Stomach (tissue), 9 donors: Measurements from ENCODE around the gene ADAMTS6. TPM values are rescaled to one million over a fixed set of nuclear protein-coding genes. Genes with fewer than 3 reads are reported as not detected.
A peak's percentile ranks its signal among the peaks of the same experiment; 100 is the strongest.

Experiments
- DNase-seq, 2 donors: peaks; one replicate each; pipeline versions ENCODE4 v3.0.0 to v3.0.0-alpha.2; 2013 to 2019
- H3K27ac ChIP-seq, 5 donors: fragments of 200-600 bp in 4 of 5; sonication (generic) in 4 of 5; one replicate each; pipeline ENCODE4 v1.5.1; 2013 to 2019; ENCODE audit warnings: mild to moderate bottlenecking in 1 of 5, moderate library complexity in 1 of 5
- H3K27me3 ChIP-seq, 3 donors: fragments of 200-600 bp; sonication (generic); one replicate each; pipeline ENCODE4 v1.5.1; 2017 to 2019; ENCODE audit warnings: mixed run types in 1 of 3
- H3K36me3 ChIP-seq, 4 donors: fragments of 200-600 bp; sonication (generic); 1 replicate in 3 of 4; 2 replicates in 1 of 4; pipeline ENCODE4 v1.5.1; 2016 to 2019
- H3K4me1 ChIP-seq, 4 donors: fragments of 200-600 bp; sonication (generic); one replicate each; pipeline ENCODE4 v1.5.1; 2016 to 2019
- H3K4me3 ChIP-seq, 4 donors: fragments of 200-600 bp; sonication (generic) in 3 of 4; one replicate each; pipeline ENCODE4 v1.5.1; 2016 to 2019; ENCODE audit warnings: mild to moderate bottlenecking in 1 of 4
- H3K9me3 ChIP-seq, 4 donors: fragments of 200-600 bp; sonication (generic); one replicate each; pipeline ENCODE4 v1.5.1; 2016 to 2019
- EP300 ChIP-seq: sonication (generic); formaldehyde crosslinking; IDR thresholded peaks from one replicate; pipeline ENCODE4 v1.6.1; 2017; ENCODE audit warnings: antibody characterized with exemption
- POLR2A ChIP-seq, 4 donors: fragments of 450-650 bp; IDR thresholded peaks; one replicate each; pipeline ENCODE4 v1.6.1; 2016; ENCODE audit warnings: antibody characterized with exemption in 4 of 4, control low read depth in 2 of 4, mild to moderate bottlenecking in 1 of 4, moderate library complexity in 1 of 4
- POLR2AphosphoS5 ChIP-seq, 3 donors: sonication (generic); formaldehyde crosslinking; IDR thresholded peaks; one replicate each; pipeline ENCODE4 v1.6.1; 2016; ENCODE audit warnings: antibody characterized with exemption in 3 of 3
- WGBS, 5 donors: extraction: QIAGEN DNeasy Blood & Tissue Kit in 3 of 5; methylation state at CpG; one replicate each; pipeline versions ENCODE4 v1.1.5 to v1.1.7; 2013 to 2018; 5-methylcytosine and 5-hydroxymethylcytosine counted together
- intact Hi-C: fragments of 100-400 bp; cut with DNase I; formaldehyde crosslinking; loops from one replicate; pipeline ENCODE4 v1.15.1; 2023; ENCODE audit warnings: low total_unique reads
- polyA plus RNA-seq, 3 donors: library from polyadenylated mRNA; stranded (reverse); fragments of 200-250 nt; gene quantifications; one replicate each; pipeline ENCODE4 v1.2.3, GENCODE V29; 2013
- total RNA-seq, 5 donors: library from RNA; depleted of rRNA; stranded (reverse); fragments of >200 nt; gene quantifications; one replicate each; pipeline versions ENCODE4 v1.1.0 to v1.2.3, GENCODE V29; 2014 to 2016
- TF ChIP-seq, protein P1 (sequence below), 7 experiments: fragments of 450-650 bp in 4 of 7; fragments of 200-600 bp in 3 of 7; sonication (generic) in 3 of 7; IDR thresholded peaks; one replicate each; pipeline ENCODE4 v1.5.1; 2016 to 2019; ENCODE audit warnings: antibody characterized with exemption in 7 of 7, control low read depth in 2 of 7, mild to moderate bottlenecking in 1 of 7
- donor health status: healthy with polysubstance abuse.
- donor health status: Bipolar disorder and iron deficiency.
- donor health status: healthy.

Gene ADAMTS6
- total and polyA plus RNA-seq, 8 donors: 0.15 to 43.3 (median 0.58) TPM; not detected in 1

DNA sequence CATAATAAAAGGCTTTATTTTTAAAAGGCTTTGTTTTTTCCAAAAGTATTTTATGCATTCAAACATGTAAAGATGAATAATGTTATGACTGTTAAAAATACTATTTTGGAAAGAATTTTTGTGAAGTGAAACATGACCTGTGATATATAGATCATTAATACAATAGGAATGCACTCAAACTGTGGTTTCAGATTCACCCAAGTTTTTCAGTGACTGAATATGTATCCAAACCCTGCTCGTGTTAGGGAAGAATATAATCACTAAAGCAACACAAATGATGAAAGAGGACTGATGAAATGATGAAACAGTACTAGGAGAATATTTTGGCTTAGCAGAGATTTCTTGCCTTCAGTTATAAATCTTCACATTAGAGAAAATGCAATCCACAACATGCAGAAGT lies 278.0 kb downstream of the ADAMTS6 start:
- intact Hi-C loops: no loop called here
- Histone ChIP-seq H3K27me3 (no peaks in the 10 kb centered on the region), H3K4me3 (no peak overlapping the region), H3K36me3 (no peaks in the 10 kb centered on the region), H3K4me1 (no peaks in the 10 kb centered on the region), H3K9me3 (no peaks in the 10 kb centered on the region), H3K27ac (no peak overlapping the region)
- DNase-seq: no peak
- TF ChIP-seq POLR2AphosphoS5 (IDR thresholded peaks at IDR 0.05) (no peak), POLR2A (IDR thresholded peaks at IDR 0.05) (no peak), EP300 (no peak)
- TF ChIP-seq, protein P1, sequence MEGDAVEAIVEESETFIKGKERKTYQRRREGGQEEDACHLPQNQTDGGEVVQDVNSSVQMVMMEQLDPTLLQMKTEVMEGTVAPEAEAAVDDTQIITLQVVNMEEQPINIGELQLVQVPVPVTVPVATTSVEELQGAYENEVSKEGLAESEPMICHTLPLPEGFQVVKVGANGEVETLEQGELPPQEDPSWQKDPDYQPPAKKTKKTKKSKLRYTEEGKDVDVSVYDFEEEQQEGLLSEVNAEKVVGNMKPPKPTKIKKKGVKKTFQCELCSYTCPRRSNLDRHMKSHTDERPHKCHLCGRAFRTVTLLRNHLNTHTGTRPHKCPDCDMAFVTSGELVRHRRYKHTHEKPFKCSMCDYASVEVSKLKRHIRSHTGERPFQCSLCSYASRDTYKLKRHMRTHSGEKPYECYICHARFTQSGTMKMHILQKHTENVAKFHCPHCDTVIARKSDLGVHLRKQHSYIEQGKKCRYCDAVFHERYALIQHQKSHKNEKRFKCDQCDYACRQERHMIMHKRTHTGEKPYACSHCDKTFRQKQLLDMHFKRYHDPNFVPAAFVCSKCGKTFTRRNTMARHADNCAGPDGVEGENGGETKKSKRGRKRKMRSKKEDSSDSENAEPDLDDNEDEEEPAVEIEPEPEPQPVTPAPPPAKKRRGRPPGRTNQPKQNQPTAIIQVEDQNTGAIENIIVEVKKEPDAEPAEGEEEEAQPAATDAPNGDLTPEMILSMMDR (IDR thresholded peaks at IDR 0.05): no peak
- 43 to 69% (median 69%) methylated on average over 1 of the region's 1 CpG for WGBS, 5 donors

DNA sequence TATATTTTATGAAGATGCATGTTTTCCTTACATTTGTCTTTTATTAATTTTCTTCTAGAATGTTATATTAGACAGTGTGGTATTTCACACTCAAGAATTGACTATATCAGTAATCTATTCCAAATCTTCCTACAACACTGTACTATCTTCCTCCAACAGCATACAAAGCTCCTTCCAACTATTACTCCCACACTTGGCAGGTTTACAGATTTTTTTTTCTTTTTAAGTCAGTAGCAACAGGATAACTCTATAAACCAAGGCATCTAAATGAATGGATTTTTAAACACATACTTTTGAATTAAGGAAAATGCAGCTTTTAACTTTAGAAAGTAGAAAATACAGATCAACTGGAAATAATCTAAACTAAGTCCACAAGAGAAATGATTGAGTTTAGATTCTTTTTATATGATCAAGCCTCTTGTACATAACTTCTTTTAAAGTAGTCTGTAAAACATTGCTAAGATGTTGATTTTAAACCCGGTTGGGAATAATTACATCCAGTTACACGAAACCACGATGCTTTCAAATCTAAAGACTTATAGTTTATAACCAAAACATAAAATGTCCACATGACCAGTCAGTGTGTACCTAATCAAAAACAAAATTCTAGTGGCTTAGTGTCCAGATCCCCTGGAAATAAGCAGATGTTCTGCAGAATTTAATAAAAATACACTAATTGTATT lies 281.6 kb downstream of the ADAMTS6 start:
- H3K27ac ChIP-seq: no peak overlapping the region
- H3K4me3 ChIP-seq: no peak overlapping the region
- no peak for TF ChIP-seq EP300
- no peak for TF ChIP-seq POLR2A (IDR thresholded peaks at IDR 0.05)
- no peak for TF ChIP-seq POLR2AphosphoS5 (IDR thresholded peaks at IDR 0.05)
- TF ChIP-seq, protein P1 (IDR thresholded peaks at IDR 0.05): no peak
- WGBS, 5 donors: 26 to 63% (median 42%) methylated on average over 3 of the region's 3 CpGs
- H3K36me3 ChIP-seq: no peaks in the 10 kb centered on the region
- H3K4me1 ChIP-seq: no peaks in the 10 kb centered on the region
- intact Hi-C loops: no loop called here
- no peaks in the 10 kb centered on the region for H3K27me3 ChIP-seq
- peak in 1 of 2 donors; percentile 21 for DNase-seq
- H3K9me3 ChIP-seq: no peaks in the 10 kb centered on the region

DNA sequence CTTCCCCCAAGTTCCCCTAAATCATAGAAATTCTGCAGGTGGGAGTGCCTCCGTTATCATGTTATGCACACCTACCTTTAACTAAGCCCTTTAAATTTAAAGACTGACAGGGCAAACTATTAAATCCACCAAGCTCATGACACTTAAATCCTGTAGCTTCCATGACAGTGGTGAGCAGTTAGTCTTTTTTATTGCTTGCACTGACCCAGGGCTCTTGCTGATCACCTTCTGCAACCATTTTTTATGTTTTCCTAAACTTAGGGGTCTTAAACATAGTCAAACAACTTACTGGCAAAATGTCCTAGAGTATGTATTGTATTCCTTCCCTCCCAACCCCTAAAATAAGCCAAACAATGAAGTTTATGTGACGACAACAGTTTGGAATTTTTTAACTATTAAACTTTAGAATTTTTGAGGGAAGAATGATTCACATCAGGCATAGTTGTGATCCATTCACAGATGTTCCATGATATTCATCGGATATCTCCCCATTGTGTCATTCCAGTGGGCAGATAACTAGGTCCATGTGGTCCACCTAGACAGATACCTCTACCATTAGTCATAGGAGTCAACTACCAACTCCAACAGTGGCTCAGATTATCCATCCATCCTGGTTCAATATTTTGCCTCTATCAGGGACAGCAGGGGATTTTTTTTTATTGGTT lies 283.1 kb downstream of the ADAMTS6 start:
- Histone ChIP-seq H3K4me1 (no peaks in the 10 kb centered on the region), H3K27ac (no peak overlapping the region), H3K9me3 (no peaks in the 10 kb centered on the region), H3K36me3 (no peaks in the 10 kb centered on the region), H3K4me3 (no peak overlapping the region), H3K27me3 (no peaks in the 10 kb centered on the region)
- TF ChIP-seq EP300 (no peak), POLR2AphosphoS5 (IDR thresholded peaks at IDR 0.05) (no peak), POLR2A (IDR thresholded peaks at IDR 0.05) (no peak)
- TF ChIP-seq, protein P1 (IDR thresholded peaks at IDR 0.05): no peak
- 74 to 92% (median 82%) methylated on average over 3 of the region's 3 CpGs for WGBS, 5 donors
- DNase-seq: no peak
- intact Hi-C loops: no loop called here

DNA sequence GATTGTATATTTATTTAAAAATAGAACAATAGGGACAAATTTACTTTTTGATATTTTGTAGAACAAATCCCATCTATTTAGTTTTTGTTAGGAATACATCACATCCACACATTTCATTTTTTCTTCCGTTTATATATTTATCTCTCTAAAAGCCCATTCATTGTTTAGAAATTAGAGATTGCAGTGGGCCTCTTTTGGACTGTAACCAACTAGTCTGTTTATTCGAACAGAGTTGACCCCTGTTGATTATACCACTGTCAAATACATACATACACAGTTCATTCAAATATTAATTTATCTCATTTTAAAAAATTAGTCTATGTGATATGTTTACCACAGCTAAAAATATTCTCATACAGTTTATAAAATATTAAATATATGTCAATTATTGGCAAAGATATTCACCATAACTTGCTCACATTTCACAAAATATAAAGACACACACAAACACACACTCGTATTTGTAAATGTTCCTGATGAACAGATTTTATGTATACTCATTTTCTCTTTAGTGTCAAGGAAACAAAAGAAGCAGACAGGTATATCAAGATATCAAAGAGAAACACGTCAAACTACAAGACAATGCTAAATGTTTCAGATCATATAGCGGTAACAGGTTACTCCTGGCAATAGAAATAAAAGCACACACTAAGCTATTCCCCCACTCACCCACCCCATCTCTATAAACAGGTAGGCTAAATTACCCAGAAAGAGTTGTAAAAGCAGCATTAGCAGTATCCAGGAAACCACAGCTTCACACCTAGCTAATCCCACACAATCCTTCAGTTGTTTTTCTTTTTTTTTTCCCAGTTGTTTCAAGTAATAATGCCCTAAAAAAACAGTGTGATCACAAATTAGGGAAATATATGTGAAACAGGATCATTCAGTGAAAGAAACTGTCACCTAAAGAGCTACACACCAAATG lies 283.9 kb downstream of the ADAMTS6 start:
- H3K9me3 ChIP-seq: no peaks in the 10 kb centered on the region
- H3K4me1 ChIP-seq: no peaks in the 10 kb centered on the region
- no peaks in the 10 kb centered on the region for H3K36me3 ChIP-seq
- WGBS, 5 donors: 60 to 74% (median 68%) methylated on average over 5 of the region's 5 CpGs
- DNase-seq: peak in 1 of 2 donors; percentile 15
- H3K27me3 ChIP-seq: no peaks in the 10 kb centered on the region
- TF ChIP-seq POLR2A (IDR thresholded peaks at IDR 0.05) (no peak), POLR2AphosphoS5 (IDR thresholded peaks at IDR 0.05) (no peak), EP300 (no peak)
- TF ChIP-seq, protein P1 (IDR thresholded peaks at IDR 0.05): no peak
- no peak overlapping the region for H3K27ac ChIP-seq
- H3K4me3 ChIP-seq: no peak overlapping the region
- intact Hi-C loops: no loop called here
